HepG2 (cell line): ENCODE results near the gene TCFL5. TPM values are rescaled to one million over a fixed set of nuclear protein-coding genes. Genes with fewer than 3 reads are reported as not detected.

Experiments used
- ATAC-seq: fragments of 200-7000 bp; cut with Tn5 transposase; 3 replicates; pipeline ENCODE4 v1.9.1; 2020; ENCODE audit warnings: mild to moderate bottlenecking, moderate library complexity
- BruUV-seq: library from RNA; stranded (reverse); fragments of 400-500 nt; replicated peaks from 2 replicates; lab custom pipeline; 2021; lab: Mats Ljungman, UMichigan
- CTCF ChIA-PET: fragments of 300-600 bp; formaldehyde crosslinking; extraction: SDS; loops from one replicate; lab custom pipeline; 2021; ENCODE audit warnings: low total read pairs, inconsistent platforms, low intra/inter-chr PET ratio; lab: Yijun Ruan, JAX
- POLR2A ChIA-PET: fragments of 350-600 bp; sonication (Branson Sonifier 250); formaldehyde crosslinking; loops from one replicate; lab custom pipeline; 2020; ENCODE audit warnings: antibody characterized with exemption, inconsistent platforms; lab: Yijun Ruan, JAX
- DNase-seq: peaks from one replicate; pipeline ENCODE4 v3.0.0-alpha.2; 2015; ENCODE audit warnings: low spot score
- FAIRE-seq: peaks from 3 replicates; lab custom pipeline; 2011; peaks lifted over from hg19 to GRCh38; lab: Jason Lieb, UNC
- H2AFZ ChIP-seq: one replicate; pipeline ENCODE4 v1.6.1; 2011; ENCODE audit warnings: low read length, inconsistent platforms
- H3K27ac ChIP-seq: fragments of 300-600 bp; 3 replicates; pipeline ENCODE4 v1.8.0; 2011; ENCODE audit warnings: mixed run types, mild to moderate bottlenecking, mixed read lengths, low read length, inconsistent platforms; ENCODE audit not compliant: insufficient read depth; ENCODE audit errors: extremely low read length
- H3K27me3 ChIP-seq, 2 experiments: fragments of 200-600 bp in 1 of 2; 2 replicates in 1 of 2; 3 replicates in 1 of 2; pipeline versions ENCODE4 v1.6.0 to v1.8.0; 2011; ENCODE audit warnings: low read length in 2 of 2, mild to moderate bottlenecking in 2 of 2, moderate library complexity in 2 of 2, inconsistent platforms in 1 of 2; ENCODE audit not compliant: insufficient read depth in 2 of 2, control insufficient read depth in 1 of 2
- H3K36me3 ChIP-seq, 2 experiments: fragments of 200-600 bp in 1 of 2; replicated peaks in 1 of 2; 2 replicates in 1 of 2; 3 replicates in 1 of 2; pipeline versions ENCODE4 v1.5.1 to v1.8.0; 2011; ENCODE audit warnings: low read length in 2 of 2, inconsistent platforms in 1 of 2; ENCODE audit not compliant: insufficient read depth in 2 of 2, control insufficient read depth in 1 of 2
- H3K4me1 ChIP-seq: 2 replicates; pipeline ENCODE4 v1.5.1; 2012; ENCODE audit warnings: low read length, inconsistent platforms; ENCODE audit not compliant: insufficient read depth
- H3K4me2 ChIP-seq: 2 replicates; pipeline ENCODE4 v1.6.0; 2011; ENCODE audit warnings: low read depth, low read length, inconsistent platforms
- H3K4me3 ChIP-seq, 3 experiments: fragments of 200-600 bp in 1 of 3; sonication (generic), shearing (Covaris generic) in 1 of 3; replicated peaks in 1 of 3; 2 replicates each; pipeline ENCODE4 v1.5.1; 2011 to 2016; ENCODE audit warnings: low read length in 3 of 3, inconsistent platforms in 2 of 3, low read depth in 2 of 3, mild to moderate bottlenecking in 2 of 3, control low read depth in 1 of 3, mixed read lengths in 1 of 3; ENCODE audit not compliant: insufficient read depth in 1 of 3
- H3K79me2 ChIP-seq: one replicate; pipeline ENCODE4 v1.6.1; 2011; ENCODE audit warnings: low read length, inconsistent platforms; ENCODE audit not compliant: insufficient read depth
- H3K9ac ChIP-seq: 2 replicates; pipeline ENCODE4 v1.6.0; 2011; ENCODE audit warnings: mild to moderate bottlenecking, low read depth, low read length, inconsistent platforms; ENCODE audit not compliant: insufficient read depth
- H3K9me3 ChIP-seq: 2 replicates; pipeline ENCODE4 v1.5.1; 2012; ENCODE audit warnings: mild to moderate bottlenecking, low read length
- H4K20me1 ChIP-seq: 2 replicates; pipeline ENCODE4 v1.6.0; 2011; ENCODE audit warnings: inconsistent platforms, mild to moderate bottlenecking, low read length, moderate library complexity; ENCODE audit not compliant: insufficient read depth
- MEIS1 ChIP-seq: sonication (generic); formaldehyde crosslinking; IDR thresholded peaks from 2 replicates; pipeline ENCODE4 v1.9.0; 2021; ENCODE audit warnings: mild to moderate bottlenecking, missing genetic modification reagents, moderate library complexity, borderline replicate concordance
- MYNN ChIP-seq: sonication (generic); formaldehyde crosslinking; IDR thresholded peaks from 2 replicates; pipeline ENCODE4 v1.4.0; 2020; ENCODE audit warnings: mild to moderate bottlenecking, low read depth, missing genetic modification reagents
- NFATC3 ChIP-seq: sonication (generic); formaldehyde crosslinking; IDR thresholded peaks from 2 replicates; pipeline ENCODE4 v1.5.1; 2020; ENCODE audit warnings: mild to moderate bottlenecking, missing genetic modification reagents
- RFX1 ChIP-seq: fragments of 450-650 bp; IDR thresholded peaks from 2 replicates; pipeline ENCODE4 v1.6.1; 2017
- SATB2 ChIP-seq: sonication (generic); formaldehyde crosslinking; IDR thresholded peaks from 2 replicates; pipeline ENCODE4 v1.5.0; 2020; ENCODE audit warnings: missing genetic modification reagents
- U2AF2 ChIP-seq: fragments of 200-400 bp; formaldehyde crosslinking; IDR thresholded peaks from 2 replicates; pipeline ENCODE4 v1.6.1; 2017; ENCODE audit warnings: low read depth, mild to moderate bottlenecking, low read length
- ZIK1 ChIP-seq: sonication (generic); formaldehyde crosslinking; IDR thresholded peaks from 2 replicates; pipeline ENCODE4 v1.5.0; 2020; ENCODE audit warnings: mild to moderate bottlenecking, low read depth, missing genetic modification reagents, borderline replicate concordance
- ZNF143 ChIP-seq: sonication (generic); formaldehyde crosslinking; IDR thresholded peaks from 2 replicates; pipeline ENCODE4 v1.4.0; 2020; ENCODE audit warnings: missing genetic modification reagents
- ZNF563 ChIP-seq: sonication (generic); formaldehyde crosslinking; IDR thresholded peaks from 2 replicates; pipeline ENCODE4 v1.8.0; 2022; ENCODE audit warnings: mild to moderate bottlenecking, moderate library complexity, missing genetic modification reagents
- WGBS: methylation state at CpG from one replicate; pipeline ENCODE4 v1.1.6; 2017; ENCODE audit warnings: low lambda C conversion rate; 5-methylcytosine and 5-hydroxymethylcytosine counted together
- in situ Hi-C: cut with HindIII; loops from 2 replicates; pipeline ENCODE4 v1.10.0; 2017; ENCODE audit warnings: low pct_unique_long_range_greater_than_20kb; ENCODE audit not compliant: extremely low pct_ligation_motif_present
- intact Hi-C: fragments of 100-400 bp; cut with micrococcal nuclease; formaldehyde crosslinking; loops from one replicate; pipeline ENCODE4 v1.10.0; 2022; ENCODE audit not compliant: unreplicated experiment
- polyA plus RNA-seq, 8 experiments: library from polyadenylated mRNA; depleted of rRNA in 3 of 8; stranded (reverse) in 7 of 8; unstranded in 1 of 8; fragments of >200 nt; fragmentation: Illumina TruSeq in 4 of 8; extraction: Trizol in 4 of 8; gene quantifications; 2 replicates each; pipeline versions ENCODE4 v1.2.1 to v1.2.3, GENCODE V29; 2011 to 2016; ENCODE audit warnings: low read depth in 4 of 8, missing spikeins in 1 of 8, mixed read lengths in 1 of 8; ENCODE audit not compliant: insufficient read depth in 1 of 8
- total RNA-seq, 5 experiments: library from RNA; depleted of rRNA; stranded (reverse); fragments of >200 nt; fragmentation: Illumina TruSeq; extraction: Trizol; gene quantifications; 2 replicates each; pipeline ENCODE4 v1.2.3, GENCODE V29; 2016; ENCODE audit warnings: low read depth in 1 of 5
- TF ChIP-seq, protein P1 (sequence below): sonication (generic); formaldehyde crosslinking; IDR thresholded peaks from 2 replicates; pipeline ENCODE4 v1.8.0; 2022; ENCODE audit warnings: mild to moderate bottlenecking, missing genetic modification reagents, borderline replicate concordance

Gene TCFL5
- total and polyA plus RNA-seq, 2 of the 13 experiments (the other 11 are each of a cell fraction or from before 2014, with no cell fraction given), result 14.8 to 20.0 TPM

GRCh38 chr20:62852841-62853240 is 8.8 kb downstream of the TCFL5 start:
- H3K27me3 ChIP-seq, result no peaks in the 10 kb centered on the region
- no peaks in the 10 kb centered on the region for H3K9me3 ChIP-seq
- no TSS peak for BruUV-seq
- H2AFZ ChIP-seq, result no peak overlapping the region
- WGBS, result 93% methylated on average over 12 of the region's 12 CpGs
- ATAC-seq, result no peak
- in situ Hi-C loops (no loop called here), intact Hi-C loops (no loop called here)
- no peak overlapping the region for H3K4me3 ChIP-seq
- no peaks in the 10 kb centered on the region for H3K4me1 ChIP-seq
- H4K20me1 ChIP-seq, result no peaks in the 10 kb centered on the region
- no peak for FAIRE-seq
- no peak for DNase-seq
- no peaks in the 10 kb centered on the region for H3K79me2 ChIP-seq
- CTCF ChIA-PET, result no interaction called here
- H3K36me3 ChIP-seq, result peaks cover 22 to 45% of the 10 kb centered on the region in 2 experiments
- TF ChIP-seq MEIS1 (no peak), MYNN (CRISPR knock-in tag) (no peak), U2AF2 (no peak), SATB2 (no peak), ZNF143 (CRISPR knock-in tag) (no peak), RFX1 (no peak), NFATC3 (CRISPR knock-in tag) (no peak), ZIK1 (CRISPR knock-in tag) (no peak), ZNF563 (CRISPR knock-in tag) (no peak)
- TF ChIP-seq, protein P1, sequence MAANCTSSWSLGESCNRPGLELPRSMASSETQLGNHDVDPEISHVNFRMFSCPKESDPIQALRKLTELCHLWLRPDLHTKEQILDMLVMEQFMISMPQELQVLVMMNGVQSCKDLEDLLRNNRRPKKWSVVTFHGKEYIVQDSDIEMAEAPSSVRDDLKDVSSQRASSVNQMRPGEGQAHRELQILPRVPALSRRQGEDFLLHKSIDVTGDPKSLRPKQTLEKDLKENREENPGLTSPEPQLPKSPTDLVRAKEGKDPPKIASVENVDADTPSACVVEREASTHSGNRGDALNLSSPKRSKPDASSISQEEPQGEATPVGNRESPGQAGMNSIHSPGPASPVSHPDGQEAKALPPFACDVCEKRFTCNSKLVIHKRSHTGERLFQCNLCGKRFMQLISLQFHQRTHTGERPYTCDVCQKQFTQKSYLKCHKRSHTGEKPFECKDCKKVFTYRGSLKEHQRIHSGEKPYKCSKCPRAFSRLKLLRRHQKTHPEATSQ (CRISPR knock-in tag), result no peak
- no peak overlapping the region for H3K27ac ChIP-seq
- no peak overlapping the region for H3K9ac ChIP-seq
- H3K4me2 ChIP-seq, result no peak overlapping the region
- POLR2A ChIA-PET, result no interaction called here
